VCaP (cell line): ENCODE results near the gene LYRM2.

Source experiments
- H3K27ac ChIP-seq: fragments of 450-650 bp; 2 replicates; pipeline ENCODE4 v1.5.1; 2017
- CTCF ChIP-seq: fragments of 450-650 bp; conservative IDR thresholded peaks from 2 replicates; pipeline ENCODE4 v1.5.1; 2017; ENCODE audit warnings: mild to moderate bottlenecking, moderate library complexity

Gene LYRM2

GRCh38 chr6:89638320-89639195 is at the start of gene LYRM2:
Gene LYRM2 (minus strand): TSS chr6:89638747. CDS start chr6:89638716, 31 bp downstream.
- TF ChIP-seq CTCF, result no peak
- H3K27ac ChIP-seq, result peak within 1 kb of the TSS; percentile 91

- no peak for TF ChIP-seq CTCF
- no peak overlapping the region for H3K27ac ChIP-seq
Measured at GRCh38 chr6:89688328-89688727, 49.8 kb upstream of the LYRM2 start.

- no peak overlapping the region for H3K27ac ChIP-seq
- TF ChIP-seq CTCF, result no peak
Measured at GRCh38 chr6:89685311-89685710, 46.8 kb upstream of the LYRM2 start.

- H3K27ac ChIP-seq, result no peak overlapping the region
- TF ChIP-seq CTCF, result no peak
Measured at GRCh38 chr6:89682991-89683390, 44.4 kb upstream of the LYRM2 start.

- TF ChIP-seq CTCF, result no peak
- H3K27ac ChIP-seq, result no peak overlapping the region
Measured at GRCh38 chr6:89681983-89682564, 43.5 kb upstream of the LYRM2 start.

- H3K27ac ChIP-seq, result no peak overlapping the region
- no peak for TF ChIP-seq CTCF
Measured at GRCh38 chr6:89680551-89680950, 42.0 kb upstream of the LYRM2 start.

GRCh38 chr6:89680150-89680549 is 41.6 kb upstream of the LYRM2 start:
- no peak for TF ChIP-seq CTCF
- H3K27ac ChIP-seq, result no peak overlapping the region
